Naive thymus-derived CD4-positive, alpha-beta T cell (primary cell): ENCODE data around the gene ZNF860. TPM values are rescaled to one million over a fixed set of nuclear protein-coding genes. Genes with fewer than 3 reads are reported as not detected.
A peak's percentile ranks its signal among the peaks of the same experiment; 100 is the strongest.

ENCODE experiments used
- ATAC-seq: fragments of 150-1000 bp; cut with Tn5 transposase; 2 replicates; pipeline ENCODE4 v1.10.0; 2021; ENCODE audit warnings: mild to moderate bottlenecking, moderate library complexity
- CTCF ChIA-PET: fragments of 350-600 bp; sonication (Branson Sonifier 250); formaldehyde crosslinking; loops from one replicate; lab custom pipeline; 2021; ENCODE audit warnings: antibody characterized with exemption; lab: Charles Lee
- POLR2A ChIA-PET: fragments of 350-600 bp; sonication (Branson Sonifier 250); formaldehyde crosslinking; loops from one replicate; lab custom pipeline; 2021; ENCODE audit warnings: antibody characterized with exemption, inconsistent platforms; lab: Charles Lee
- DNase-seq, 9 donors: peaks; one replicate each; pipeline versions ENCODE4 v3.0.0 to v3.0.0-alpha.2; 2020 to 2022; ENCODE audit warnings: mixed read lengths in 1 of 9
- H3K27ac ChIP-seq: one replicate; pipeline ENCODE4 v1.7.0; 2013; ENCODE audit warnings: mild to moderate bottlenecking, low read depth, low read length, moderate library complexity
- H3K27me3 ChIP-seq, 2 donors: one replicate each; pipeline ENCODE4 v1.7.0; 2013; ENCODE audit warnings: low read length in 2 of 2, mild to moderate bottlenecking in 2 of 2, moderate library complexity in 2 of 2; ENCODE audit not compliant: control insufficient read depth in 2 of 2, insufficient read depth in 2 of 2
- H3K36me3 ChIP-seq, 3 experiments: 1 replicate in 2 of 3; 2 replicates in 1 of 3; pipeline ENCODE4 v1.7.0; 2013; ENCODE audit warnings: low read length in 3 of 3, mild to moderate bottlenecking in 3 of 3, moderate library complexity in 1 of 3; ENCODE audit not compliant: insufficient read depth in 3 of 3, control insufficient read depth in 2 of 3
- H3K4me1 ChIP-seq, 2 donors: one replicate each; pipeline ENCODE4 v1.7.0; 2013; ENCODE audit warnings: low read length in 2 of 2, mild to moderate bottlenecking in 2 of 2, moderate library complexity in 1 of 2; ENCODE audit not compliant: control insufficient read depth in 2 of 2, insufficient read depth in 2 of 2
- H3K4me3 ChIP-seq: 2 replicates; pipeline ENCODE4 v1.7.0; 2013; ENCODE audit warnings: mild to moderate bottlenecking, low read length
- H3K9me3 ChIP-seq, 3 experiments: 1 replicate in 2 of 3; 2 replicates in 1 of 3; pipeline ENCODE4 v1.7.0; 2013; ENCODE audit warnings: low read length in 3 of 3; ENCODE audit not compliant: control insufficient read depth in 2 of 3
- H3K27ac Mint-ChIP-seq, 9 donors: one replicate each; pipeline ENCODE4 v1.8.0; 2020 to 2022; ENCODE audit warnings: mixed read lengths in 9 of 9, mild to moderate bottlenecking in 8 of 9, moderate library complexity in 5 of 9, inconsistent platforms in 2 of 9
- H3K27me3 Mint-ChIP-seq, 5 donors: one replicate each; pipeline ENCODE4 v1.8.0; 2021 to 2022; ENCODE audit warnings: mixed read lengths in 5 of 5, mild to moderate bottlenecking in 1 of 5
- H3K36me3 Mint-ChIP-seq, 5 donors: one replicate each; pipeline ENCODE4 v1.8.0; 2020 to 2022; ENCODE audit warnings: mixed read lengths in 5 of 5, mild to moderate bottlenecking in 3 of 5, inconsistent platforms in 1 of 5
- H3K4me1 Mint-ChIP-seq, 7 donors: one replicate each; pipeline ENCODE4 v1.8.0; 2020 to 2022; ENCODE audit warnings: mixed read lengths in 7 of 7, mild to moderate bottlenecking in 3 of 7, inconsistent platforms in 1 of 7
- H3K4me3 Mint-ChIP-seq, 10 donors: one replicate each; pipeline ENCODE4 v1.8.0; 2020 to 2022; ENCODE audit warnings: mild to moderate bottlenecking in 10 of 10, mixed read lengths in 10 of 10, moderate library complexity in 6 of 10, inconsistent platforms in 2 of 10
- H3K9me3 Mint-ChIP-seq, 11 donors: one replicate each; pipeline ENCODE4 v1.8.0; 2020 to 2022; ENCODE audit warnings: mixed read lengths in 11 of 11, mild to moderate bottlenecking in 4 of 11, inconsistent platforms in 1 of 11, moderate library complexity in 1 of 11
- intact Hi-C, 2 donors: fragments of 100-400 bp; cut with micrococcal nuclease; formaldehyde crosslinking; loops; one replicate each; pipeline ENCODE4 v1.15.1; 2023
- polyA plus RNA-seq, 2 donors: library from polyadenylated mRNA; unstranded; fragments of 300-500 nt; fragmentation: Illumina TruSeq; gene quantifications; one replicate each; pipeline ENCODE4 v1.2.3, GENCODE V29; 2021
- total RNA-seq, 6 experiments: library from RNA in 5 of 6; stranded (reverse) in 5 of 6; gene quantifications; 1 replicate in 5 of 6; 2 replicates in 1 of 6; pipeline ENCODE4 v1.2.3 and lab custom pipeline; 2021 to 2026

The ZNF860 gene
- total and polyA plus RNA-seq, 7 experiments from 2014 or later = 0.11 to 0.32 (median 0.15) TPM; not detected in 4

GRCh38 chr3:31942446-31942845 lies 39.1 kb upstream of the ZNF860 start:
- peaks cover 0 to 8% (median 0%) of the 10 kb centered on the region in 5 donors for H3K27me3 Mint-ChIP-seq

DNA sequence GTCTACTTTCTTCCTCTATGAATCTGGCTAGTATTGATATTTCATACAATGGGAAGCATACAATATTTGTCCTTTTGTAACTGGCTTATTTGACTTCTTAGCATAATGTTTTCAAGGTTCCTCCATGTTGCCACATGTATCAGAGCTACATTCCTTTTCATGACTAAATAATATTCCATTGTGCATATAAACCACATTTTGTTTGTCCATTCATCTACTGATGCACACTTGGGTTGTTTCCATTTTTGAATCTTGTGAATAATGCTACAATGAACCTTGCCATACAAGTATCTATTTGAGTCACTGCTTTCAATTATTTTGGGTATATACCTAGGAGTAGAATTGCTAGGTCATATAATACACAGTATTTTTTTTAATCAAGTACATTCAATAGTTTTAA lies 38.5 kb upstream of the ZNF860 start:
- POLR2A ChIA-PET = no interaction called here
- no peak for ATAC-seq
- H3K27ac Mint-ChIP-seq = no peak overlapping the region

More at GRCh38 chr3:31942446-31942845, 39.1 kb upstream of the ZNF860 start:
- Histone ChIP-seq H3K27me3 (no peaks in the 10 kb centered on the region), H3K4me1 (no peaks in the 10 kb centered on the region), H3K4me3 (no peak overlapping the region), H3K9me3 (no peaks in the 10 kb centered on the region), H3K27ac (no peak overlapping the region), H3K36me3 (no peaks in the 10 kb centered on the region)
- no peak overlapping the region for H3K27ac Mint-ChIP-seq
- DNase-seq (no peak), ATAC-seq (no peak)
- intact Hi-C loops = no loop called here
- H3K36me3 Mint-ChIP-seq = peaks cover 0 to 3% (median 0%) of the 10 kb centered on the region in 5 donors
- no peak overlapping the region for H3K4me3 Mint-ChIP-seq
- peaks cover 0 to 8% (median 0%) of the 10 kb centered on the region in 7 donors for H3K4me1 Mint-ChIP-seq
- CTCF ChIA-PET = no interaction called here
- peaks cover 0 to 6% (median 4%) of the 10 kb centered on the region in 11 donors for H3K9me3 Mint-ChIP-seq
- POLR2A ChIA-PET = no interaction called here

GRCh38 chr3:31945738-31946052 lies 35.9 kb upstream of the ZNF860 start:
- Histone ChIP-seq H3K4me1 (no peaks in the 10 kb centered on the region), H3K4me3 (no peak overlapping the region), H3K36me3 (no peaks in the 10 kb centered on the region), H3K27ac (no peak overlapping the region), H3K9me3 (no peaks in the 10 kb centered on the region), H3K27me3 (no peaks in the 10 kb centered on the region)
- POLR2A ChIA-PET = no interaction called here
- H3K36me3 Mint-ChIP-seq = peaks cover 0 to 3% (median 0%) of the 10 kb centered on the region in 5 donors
- H3K27me3 Mint-ChIP-seq = peaks cover 0 to 11% (median 0%) of the 10 kb centered on the region in 5 donors
- no peak overlapping the region for H3K4me3 Mint-ChIP-seq
- CTCF ChIA-PET = no interaction called here
- peaks cover 0 to 8% (median 0%) of the 10 kb centered on the region in 7 donors for H3K4me1 Mint-ChIP-seq
- intact Hi-C loops = no loop called here
- peaks cover 0 to 14% (median 6%) of the 10 kb centered on the region in 11 donors for H3K9me3 Mint-ChIP-seq
- H3K27ac Mint-ChIP-seq = no peak overlapping the region
- DNase-seq = no peak
- ATAC-seq = no peak

More for the DNA sequence above, 38.5 kb upstream of the ZNF860 start:
- DNase-seq = no peak
- Mint-ChIP-seq H3K9me3 (peaks cover 0 to 6% (median 4%) of the 10 kb centered on the region in 11 donors), H3K4me3 (no peak overlapping the region), H3K4me1 (peaks cover 0 to 8% (median 0%) of the 10 kb centered on the region in 7 donors), H3K36me3 (peaks cover 0 to 3% (median 0%) of the 10 kb centered on the region in 5 donors), H3K27me3 (peaks cover 0 to 11% (median 0%) of the 10 kb centered on the region in 5 donors)
- H3K27me3 ChIP-seq = no peaks in the 10 kb centered on the region
- no peaks in the 10 kb centered on the region for H3K36me3 ChIP-seq
- intact Hi-C loops = no loop called here
- CTCF ChIA-PET = no interaction called here
- H3K4me3 ChIP-seq = no peak overlapping the region
- H3K9me3 ChIP-seq = no peaks in the 10 kb centered on the region
- H3K27ac ChIP-seq = no peak overlapping the region
- no peaks in the 10 kb centered on the region for H3K4me1 ChIP-seq

DNA sequence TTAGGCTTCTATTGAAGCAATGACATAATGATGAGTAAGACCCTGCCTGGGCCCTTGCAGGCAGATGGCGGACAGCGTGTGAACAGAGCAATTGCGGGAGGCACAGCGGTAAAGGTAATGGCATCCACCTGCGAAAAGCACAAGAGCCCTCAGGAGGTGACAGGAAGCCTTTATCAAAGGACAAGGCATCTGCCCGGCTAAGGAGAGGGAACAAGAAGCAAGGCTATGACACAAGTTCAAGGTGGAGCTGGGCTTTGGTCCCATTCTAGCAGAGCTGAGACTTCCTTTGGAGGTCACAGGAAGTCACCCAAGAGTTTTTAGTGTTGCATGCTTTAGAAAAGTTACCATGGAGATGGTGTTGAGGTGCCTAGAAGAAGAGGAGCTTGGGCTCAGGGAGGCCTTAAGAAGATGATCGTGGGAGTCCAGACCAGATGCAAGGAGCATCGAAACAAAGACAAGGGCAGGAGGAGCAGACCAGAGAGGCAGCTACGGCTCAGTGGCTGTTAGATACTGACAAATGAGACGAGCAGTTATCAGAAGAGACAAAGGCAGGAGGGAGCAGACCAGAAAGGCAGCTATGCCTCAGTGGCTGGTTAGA lies 35.0 kb upstream of the ZNF860 start:
- Mint-ChIP-seq H3K4me3 (no peak overlapping the region), H3K36me3 (peaks cover 0 to 3% (median 0%) of the 10 kb centered on the region in 5 donors), H3K9me3 (peaks cover 0 to 16% (median 6%) of the 10 kb centered on the region in 11 donors), H3K27ac (peak overlapping the region in 1 of 9 donors; percentile 50), H3K4me1 (peaks cover 0 to 6% (median 0%) of the 10 kb centered on the region in 7 donors), H3K27me3 (peaks cover 0 to 11% (median 0%) of the 10 kb centered on the region in 5 donors)
- no peaks in the 10 kb centered on the region for H3K27me3 ChIP-seq
- DNase-seq (no peak), ATAC-seq (no peak)
- H3K9me3 ChIP-seq = no peaks in the 10 kb centered on the region
- H3K4me3 ChIP-seq = no peak overlapping the region
- ChIA-PET CTCF (no interaction called here), POLR2A (no interaction called here)
- intact Hi-C loops = no loop called here
- no peak overlapping the region for H3K27ac ChIP-seq
- H3K36me3 ChIP-seq = no peaks in the 10 kb centered on the region
- H3K4me1 ChIP-seq = no peaks in the 10 kb centered on the region

GRCh38 chr3:31947162-31947561 lies 34.4 kb upstream of the ZNF860 start:
- H3K4me1 Mint-ChIP-seq = peaks cover 0 to 7% (median 0%) of the 10 kb centered on the region in 7 donors
- Histone ChIP-seq H3K36me3 (no peaks in the 10 kb centered on the region), H3K4me1 (no peaks in the 10 kb centered on the region), H3K4me3 (no peak overlapping the region), H3K27me3 (no peaks in the 10 kb centered on the region), H3K9me3 (no peaks in the 10 kb centered on the region), H3K27ac (no peak overlapping the region)
- H3K9me3 Mint-ChIP-seq = peaks cover 0 to 16% (median 6%) of the 10 kb centered on the region in 11 donors
- intact Hi-C loops = no loop called here
- ChIA-PET CTCF (no interaction called here), POLR2A (no interaction called here)
- ATAC-seq (no peak), DNase-seq (no peak)
- no peak overlapping the region for H3K27ac Mint-ChIP-seq
- H3K4me3 Mint-ChIP-seq = no peak overlapping the region
- H3K36me3 Mint-ChIP-seq = peaks cover 0 to 3% (median 0%) of the 10 kb centered on the region in 5 donors
- peaks cover 0 to 11% (median under 1%) of the 10 kb centered on the region in 5 donors for H3K27me3 Mint-ChIP-seq

DNA sequence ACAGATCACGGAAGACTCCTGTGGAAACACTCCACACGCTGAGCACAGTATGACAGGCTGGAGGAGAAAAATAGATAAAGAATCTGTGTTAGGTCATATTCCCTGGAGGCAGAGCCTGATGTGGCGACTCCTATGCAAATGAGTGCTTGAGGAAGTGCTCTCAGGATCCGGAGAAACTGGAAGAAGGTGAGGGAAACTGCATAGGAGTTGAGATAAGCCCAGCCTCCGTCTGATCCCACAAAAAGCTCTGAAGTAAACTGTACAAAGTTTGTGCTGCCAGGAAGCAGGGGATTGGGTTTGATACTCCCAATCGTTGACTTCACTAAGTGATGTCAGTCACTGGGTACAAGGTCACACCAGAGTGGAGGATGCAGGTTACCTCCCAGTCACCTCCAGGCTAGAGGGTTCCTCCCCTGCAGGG lies 33.9 kb upstream of the ZNF860 start:
- intact Hi-C loops = no loop called here
- H3K4me1 Mint-ChIP-seq = peaks cover 0 to 10% (median 0%) of the 10 kb centered on the region in 7 donors
- no peak overlapping the region for H3K27ac Mint-ChIP-seq

DNA sequence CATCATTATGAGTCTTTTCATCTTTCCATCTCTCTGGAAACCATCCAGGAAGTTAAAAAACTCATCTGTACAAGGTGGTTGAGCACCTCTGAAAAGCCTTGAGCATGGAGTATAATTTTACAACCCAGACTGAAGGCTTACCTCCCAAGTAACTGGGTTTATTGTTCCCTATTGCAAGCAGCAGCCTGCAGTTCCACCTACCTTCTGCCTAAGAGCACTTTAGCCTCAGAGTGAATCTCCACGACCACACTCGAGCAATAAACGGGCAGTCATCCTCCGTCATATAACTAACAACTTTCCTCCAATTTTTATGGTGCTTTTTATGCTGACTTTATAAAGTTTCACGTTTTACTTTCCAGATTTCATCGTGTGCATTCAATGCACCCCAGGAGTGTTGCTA lies 33.3 kb upstream of the ZNF860 start:
- Histone ChIP-seq H3K36me3 (no peaks in the 10 kb centered on the region), H3K9me3 (no peaks in the 10 kb centered on the region), H3K4me1 (no peaks in the 10 kb centered on the region), H3K27me3 (no peaks in the 10 kb centered on the region), H3K4me3 (no peak overlapping the region), H3K27ac (no peak overlapping the region)
- ChIA-PET POLR2A (no interaction called here), CTCF (no interaction called here)
- DNase-seq (no peak), ATAC-seq (no peak)
- Mint-ChIP-seq H3K27ac (no peak overlapping the region), H3K4me1 (peaks cover 0 to 10% (median 0%) of the 10 kb centered on the region in 7 donors), H3K36me3 (peaks cover 0 to 3% (median 0%) of the 10 kb centered on the region in 5 donors), H3K27me3 (peaks cover 0 to 14% (median 3%) of the 10 kb centered on the region in 5 donors), H3K9me3 (peaks cover 0 to 12% (median 3%) of the 10 kb centered on the region in 11 donors), H3K4me3 (no peak overlapping the region)
- intact Hi-C loops = no loop called here

More for the DNA sequence above, 33.9 kb upstream of the ZNF860 start:
- H3K4me3 ChIP-seq = no peak overlapping the region
- ChIA-PET POLR2A (no interaction called here), CTCF (no interaction called here)
- ATAC-seq (no peak), DNase-seq (no peak)
- Mint-ChIP-seq H3K9me3 (peaks cover 0 to 16% (median 5%) of the 10 kb centered on the region in 11 donors), H3K4me3 (no peak overlapping the region), H3K36me3 (peaks cover 0 to 6% (median 0%) of the 10 kb centered on the region in 5 donors), H3K27me3 (peaks cover 0 to 11% (median 3%) of the 10 kb centered on the region in 5 donors)
- no peaks in the 10 kb centered on the region for H3K9me3 ChIP-seq
- H3K27ac ChIP-seq = no peak overlapping the region
- no peaks in the 10 kb centered on the region for H3K27me3 ChIP-seq
- no peaks in the 10 kb centered on the region for H3K36me3 ChIP-seq
- no peaks in the 10 kb centered on the region for H3K4me1 ChIP-seq
